NCI-H82 (cell line): ENCODE results near the gene REEP6.
A peak's percentile ranks its signal among the peaks of the same experiment; 100 is the strongest.
"Not testable (repeated sequence)": the region's sequence is repeated elsewhere in the genome, so short reads cannot be mapped to it uniquely, and the experiment has no call there.

Experiments
- DNase-seq: peaks from one replicate; lab custom pipeline; 2025; lab: John Stamatoyannopoulos, UW

The REEP6 gene

GRCh38 chr19:1507763-1508506, 17.0 kb downstream of the REEP6 start:
- DNase-seq = peak; percentile 97

- DNase-seq = no peak
Observed at GRCh38 chr19:1508507-1508856, 17.5 kb downstream of the REEP6 start.

- no peak for DNase-seq
Observed at GRCh38 chr19:1509602-1510441, 18.8 kb downstream of the REEP6 start.

GRCh38 chr19:1510442-1510806, 19.4 kb downstream of the REEP6 start:
- DNase-seq = no peak

GRCh38 chr19:1510807-1511206, 19.8 kb downstream of the REEP6 start:
- no peak for DNase-seq

DNA sequence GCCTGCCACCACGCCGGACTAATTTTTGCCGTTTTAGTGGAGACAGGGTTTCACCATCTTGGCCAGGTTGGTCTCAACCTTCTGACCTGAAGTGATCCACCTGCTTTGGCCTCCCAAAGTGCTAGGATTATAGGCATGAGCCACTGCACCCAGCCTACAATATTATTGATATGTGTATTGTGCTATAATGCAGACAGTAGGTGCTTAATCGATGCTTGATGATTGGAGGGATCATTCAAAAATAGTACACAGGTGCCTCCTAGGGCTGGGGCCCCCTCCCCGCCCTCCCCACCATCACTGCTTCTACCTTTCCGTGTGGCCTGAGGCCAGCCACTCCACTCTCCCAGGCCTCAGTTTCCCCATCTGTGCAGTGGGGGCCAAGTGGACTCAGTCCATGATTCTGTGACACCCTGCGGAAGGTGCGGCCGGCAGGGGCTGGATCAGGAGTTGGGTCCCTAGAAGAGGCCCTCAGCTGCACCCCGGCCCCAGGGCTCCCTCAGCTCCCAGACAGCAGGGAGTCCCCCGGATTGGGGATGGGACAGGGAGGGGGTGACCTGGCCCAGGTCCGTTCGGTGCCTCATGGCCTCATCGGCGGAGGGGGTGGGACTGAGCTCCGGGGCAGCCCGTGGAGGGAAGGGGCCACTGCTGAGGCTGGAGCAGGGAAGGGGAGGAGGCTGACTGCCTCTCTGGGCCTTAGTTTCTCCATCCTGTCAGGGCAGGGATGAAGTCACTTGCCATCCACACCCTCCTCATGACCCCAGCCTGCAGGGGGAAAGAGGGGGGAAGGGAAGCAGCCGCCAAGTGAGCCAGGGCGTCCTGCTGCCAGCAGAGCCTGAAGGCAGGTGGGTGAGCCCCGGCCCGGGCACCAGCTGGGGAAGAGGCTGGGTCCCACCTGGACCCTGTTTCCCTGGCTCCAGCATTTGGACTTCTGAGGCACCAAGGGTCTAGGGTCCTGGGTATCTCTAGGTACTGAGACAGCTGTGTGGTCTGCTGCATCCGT, 20.6 kb downstream of the REEP6 start:
- DNase-seq = no peak

- DNase-seq = peak; percentile 50
Observed at GRCh38 chr19:1512671-1513498, 21.9 kb downstream of the REEP6 start, which contains the start of gene ADAMTSL5. Gene ADAMTSL5, minus strand, starts transcription at chr19:1513019. Its CDS starts 2,076 bp downstream, at chr19:1510943.

- DNase-seq = peak; percentile 74
Observed at GRCh38 chr19:1513499-1514294, 22.7 kb downstream of the REEP6 start.

- no peak for DNase-seq
Observed at GRCh38 chr19:1514295-1514661, 23.3 kb downstream of the REEP6 start.

DNA sequence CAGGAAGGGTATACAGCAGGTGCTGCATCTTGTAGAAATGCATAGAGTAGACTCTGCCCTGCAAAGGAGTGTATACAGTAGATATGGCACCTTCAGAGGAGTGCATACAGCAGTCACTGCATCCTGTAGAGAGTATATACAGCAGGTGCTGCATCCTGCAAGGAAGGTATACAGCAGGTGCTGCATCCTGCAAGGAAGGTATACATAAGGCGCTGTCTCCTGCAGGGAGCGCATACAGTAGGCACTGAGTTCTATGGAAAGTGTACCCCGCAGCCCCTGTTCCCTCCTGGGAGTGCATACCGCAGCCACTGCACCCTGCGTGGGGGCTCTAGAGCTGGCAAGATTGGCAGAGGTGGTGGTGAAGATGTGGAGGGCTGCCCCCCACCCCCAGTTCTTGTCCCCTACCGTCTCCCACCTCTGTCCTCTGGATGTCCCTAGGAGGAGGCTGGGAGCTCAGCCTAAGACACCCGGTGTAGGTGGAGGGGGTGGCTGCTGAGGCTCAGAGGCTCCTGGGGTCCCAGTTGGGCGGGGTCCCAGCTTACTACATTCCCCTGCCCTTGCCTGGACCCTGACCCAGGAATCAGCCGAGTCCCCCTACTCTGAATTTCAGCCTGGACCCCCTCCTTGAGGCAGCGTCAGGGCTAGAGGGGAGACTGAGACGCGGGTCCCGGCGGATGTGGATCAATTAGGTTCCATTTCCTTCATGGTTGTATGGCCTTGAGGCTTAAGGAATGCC, 24.2 kb downstream of the REEP6 start:
- no peak for DNase-seq

DNA sequence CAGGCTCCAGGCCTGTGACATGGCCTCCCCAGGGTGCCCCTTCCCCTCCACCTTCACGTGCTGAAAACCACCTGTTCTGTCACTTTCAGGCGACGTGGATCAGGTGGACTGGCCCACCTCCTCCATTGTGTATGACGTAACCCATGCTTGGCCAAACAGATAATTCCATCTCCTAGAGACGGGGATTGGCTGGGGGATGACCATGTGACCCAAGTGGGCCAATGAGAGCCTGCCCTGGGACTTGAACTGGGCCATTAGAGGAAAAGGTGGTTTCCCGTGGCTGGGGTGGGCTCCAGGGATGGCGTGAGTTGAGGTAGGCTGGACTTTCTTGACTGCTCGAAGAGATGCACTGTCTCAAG, 25.4 kb downstream of the REEP6 start:
- peak; percentile 51 for DNase-seq

DNA sequence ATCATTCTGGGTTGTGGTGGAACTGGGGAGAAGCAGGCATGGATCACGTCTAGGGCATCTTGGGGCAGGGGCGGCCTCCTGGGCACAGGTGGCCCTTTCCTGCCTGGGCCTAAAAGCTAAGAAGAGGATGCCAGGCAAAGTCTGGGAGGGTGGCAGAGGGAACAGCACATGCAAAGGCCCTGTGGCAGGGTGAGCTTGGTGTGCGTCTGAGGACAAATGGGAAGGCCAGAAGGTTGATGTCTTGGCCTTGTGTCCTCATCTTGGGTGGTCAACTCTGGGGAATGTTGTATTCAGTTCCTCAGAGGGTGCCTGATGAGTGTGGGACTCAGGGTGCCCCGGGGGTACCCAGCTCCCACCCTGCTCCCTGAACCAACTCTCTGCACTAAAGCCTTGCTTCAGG, 27.5 kb downstream of the REEP6 start:
- no peak for DNase-seq

DNA sequence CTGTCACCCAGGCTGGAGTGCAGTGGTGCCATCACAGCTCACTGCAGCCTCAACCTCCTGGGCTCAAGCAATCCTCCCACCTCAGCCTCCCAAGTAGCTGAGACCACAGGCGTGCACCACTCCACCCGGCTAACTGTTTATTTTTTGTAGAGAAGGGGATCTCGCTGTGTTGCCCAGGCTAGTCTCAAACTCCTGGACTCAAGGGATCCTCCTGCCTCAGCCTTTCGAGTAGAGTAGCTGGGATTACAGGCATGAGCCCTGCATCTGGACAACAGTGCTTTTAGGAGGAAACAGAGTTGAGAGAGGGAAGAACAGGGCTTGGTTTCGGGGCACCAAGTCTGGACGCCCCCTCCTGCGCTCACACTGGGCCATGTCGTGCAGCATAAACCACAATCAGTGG, 28.8 kb downstream of the REEP6 start:
- not testable (repeated sequence) for DNase-seq

GRCh38 chr19:1520203-1520780, 29.3 kb downstream of the REEP6 start:
- DNase-seq = no peak

DNA sequence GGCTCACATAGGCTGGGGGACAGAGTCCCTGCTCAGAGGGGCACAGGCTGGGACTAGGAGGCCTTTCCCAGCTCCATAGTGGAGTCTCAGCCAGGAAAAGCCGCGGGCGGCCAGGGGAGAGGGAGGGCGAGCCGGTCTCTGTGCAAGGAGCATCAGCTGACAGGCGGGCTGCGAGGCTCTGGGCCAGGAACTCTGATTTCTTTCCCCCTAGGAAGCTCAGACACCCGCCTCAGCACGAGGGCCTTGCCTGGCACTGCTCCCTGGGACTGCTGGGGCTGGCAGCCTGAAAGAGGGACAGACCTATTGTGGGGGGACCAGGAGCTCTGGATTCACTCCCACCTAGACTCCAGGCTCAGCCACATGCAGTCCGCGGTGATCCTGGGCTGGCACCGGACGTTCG, 30.7 kb downstream of the REEP6 start:
- DNase-seq = no peak

GRCh38 chr19:1522061-1522460, 31.1 kb downstream of the REEP6 start:
- DNase-seq = no peak

- DNase-seq = no peak
Observed at GRCh38 chr19:1522838-1523237, 31.9 kb downstream of the REEP6 start.

DNA sequence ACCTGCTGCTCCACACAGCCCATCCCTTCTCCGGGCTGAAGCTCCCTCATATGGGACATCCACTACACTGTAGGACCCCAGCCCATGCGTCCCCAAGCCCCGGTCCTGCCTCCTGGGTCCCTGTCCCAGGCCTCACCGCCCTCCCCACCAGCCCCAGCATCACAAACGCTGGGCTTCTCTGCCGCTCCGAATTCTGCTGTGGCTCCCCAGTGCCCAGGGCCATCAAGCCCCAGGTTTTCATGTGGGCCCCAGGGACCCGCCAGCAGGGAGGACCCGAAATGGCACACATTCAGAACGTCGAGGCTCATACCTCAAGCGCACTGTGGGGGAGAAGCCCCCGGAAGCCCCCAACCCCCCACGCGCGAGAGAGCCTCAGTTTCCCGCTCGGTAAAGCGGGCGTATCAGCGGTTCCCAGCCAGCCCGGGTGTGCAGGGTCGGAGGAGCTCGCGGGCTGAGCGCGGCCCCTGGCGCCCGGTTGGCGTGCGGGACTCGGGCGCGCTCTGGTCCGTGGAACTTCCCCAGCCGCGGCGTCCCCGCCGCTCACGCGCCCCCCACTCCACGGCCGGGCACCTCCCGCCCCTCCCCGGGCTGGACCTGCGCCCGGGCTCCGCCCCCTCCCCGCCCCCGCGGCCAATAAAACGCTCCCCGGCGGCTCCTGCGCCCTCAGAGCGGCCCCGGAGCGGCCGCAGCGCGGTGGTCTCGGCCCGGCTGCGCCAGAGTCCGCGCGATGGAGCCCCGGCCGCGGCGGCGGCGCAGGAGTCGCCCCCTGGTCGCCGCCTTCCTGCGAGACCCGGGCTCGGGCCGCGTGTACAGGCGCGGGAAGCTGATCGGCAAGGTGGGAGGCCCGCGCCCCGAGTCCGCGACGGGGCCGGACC, 32.7 kb downstream of the REEP6 start, which contains the start of gene PLK5:
Gene PLK5, plus strand, starts transcription at position 666 of the 875 bp plus-strand sequence. CDS start 2,920 bp downstream, outside the sequence.
- no peak for DNase-seq
